ENCODE data around the gene PPP2R2D.

The PPP2R2D gene

DNA sequence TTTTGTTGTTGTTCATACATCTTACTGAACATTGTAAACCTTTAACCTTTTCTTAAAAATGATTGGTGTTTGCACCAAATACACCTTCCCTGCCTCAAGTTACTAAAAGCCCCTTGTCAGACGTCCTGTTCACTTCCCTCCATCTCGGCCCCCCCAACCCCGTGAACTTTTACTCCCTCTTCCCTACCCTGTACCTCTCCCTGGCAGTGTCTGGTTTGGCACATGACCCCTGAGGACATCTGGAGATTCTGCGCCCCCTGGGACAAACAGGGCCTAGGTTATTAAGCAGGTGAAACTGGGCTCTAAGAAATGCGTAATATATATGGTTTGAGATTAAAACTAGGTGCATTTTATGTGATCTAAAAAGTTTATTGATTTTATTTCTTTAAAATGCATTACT lies 1.4 kb downstream of the PPP2R2D start:
- Mint-ChIP-seq H3K27ac (peak overlapping the region; percentile 59), H3K27me3 (peaks cover 14% of the 10 kb centered on the region in 2 donors), H3K9me3 (no peaks in the 10 kb centered on the region), H3K4me3 (peak overlapping the region; percentile 81 to 89), H3K36me3 (peaks cover 0 to 8% of the 10 kb centered on the region in 2 donors), H3K4me1 (peaks cover 33 to 49% of the 10 kb centered on the region in 2 donors)
- DNase-seq (no peak), ATAC-seq (replicated peaks) (no peak)

DNA sequence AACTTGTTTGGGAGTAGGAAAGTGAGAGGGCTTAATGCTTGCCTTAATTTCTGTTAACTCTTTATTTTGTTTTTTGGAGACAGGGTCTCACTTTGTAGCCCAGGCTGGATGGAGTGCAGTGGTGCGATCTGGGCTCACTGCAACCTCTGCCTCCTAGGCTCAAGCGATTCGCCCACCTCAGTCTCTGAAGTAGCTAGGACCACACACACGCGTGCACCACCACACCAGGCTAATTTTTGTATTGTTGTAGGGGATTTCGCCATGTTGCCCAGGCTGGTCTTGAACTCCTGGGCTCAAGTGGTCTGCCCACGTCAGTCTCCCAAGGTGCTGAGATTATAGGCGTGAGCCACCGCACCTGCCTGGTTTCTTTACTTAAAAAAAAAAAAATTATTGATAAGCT lies 1.9 kb downstream of the PPP2R2D start:
- Mint-ChIP-seq H3K27ac (no peak overlapping the region), H3K4me3 (peak overlapping the region in 1 of 2 donors; percentile 41), H3K4me1 (peaks cover 31 to 54% of the 10 kb centered on the region in 2 donors), H3K9me3 (no peaks in the 10 kb centered on the region), H3K27me3 (peaks cover 14% of the 10 kb centered on the region in 2 donors), H3K36me3 (peaks cover 0 to 8% of the 10 kb centered on the region in 2 donors)
- ATAC-seq (replicated peaks) (no peak), DNase-seq (no peak)

DNA sequence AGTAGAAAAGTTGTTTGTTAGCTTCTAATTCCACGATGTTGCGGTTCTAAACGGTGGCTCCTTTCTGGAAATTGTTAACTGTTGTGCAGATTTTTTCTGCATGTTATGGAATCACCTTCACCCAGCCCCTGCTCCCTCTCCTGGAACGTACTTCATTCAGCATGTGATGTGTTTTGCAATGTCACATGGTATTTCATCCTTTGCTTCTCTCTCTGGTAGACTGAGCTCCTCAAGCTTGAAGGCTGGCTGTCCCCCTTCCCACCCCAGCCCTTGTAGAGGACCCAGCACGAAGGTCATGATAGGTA lies 4.4 kb downstream of the PPP2R2D start:
- peaks cover 5 to 20% of the 10 kb centered on the region in 2 donors for H3K36me3 Mint-ChIP-seq
- no peak for ATAC-seq (replicated peaks)

GRCh38 chr10:131905603-131906268 lies 4.9 kb downstream of the PPP2R2D start:
- no peak for DNase-seq
- no peak for ATAC-seq (replicated peaks)
- no peaks in the 10 kb centered on the region for H3K27me3 Mint-ChIP-seq
- H3K9me3 Mint-ChIP-seq, result no peaks in the 10 kb centered on the region
- H3K4me1 Mint-ChIP-seq, result peaks cover 32 to 62% of the 10 kb centered on the region in 2 donors
- H3K27ac Mint-ChIP-seq, result no peak overlapping the region
- no peak overlapping the region for H3K4me3 Mint-ChIP-seq
- H3K36me3 Mint-ChIP-seq, result peaks cover 5 to 20% of the 10 kb centered on the region in 2 donors

More for the DNA sequence above, 4.4 kb downstream of the PPP2R2D start:
- DNase-seq, result no peak
- Mint-ChIP-seq H3K9me3 (no peaks in the 10 kb centered on the region), H3K27ac (no peak overlapping the region), H3K4me1 (peaks cover 32 to 63% of the 10 kb centered on the region in 2 donors), H3K27me3 (no peaks in the 10 kb centered on the region), H3K4me3 (no peak overlapping the region)

DNA sequence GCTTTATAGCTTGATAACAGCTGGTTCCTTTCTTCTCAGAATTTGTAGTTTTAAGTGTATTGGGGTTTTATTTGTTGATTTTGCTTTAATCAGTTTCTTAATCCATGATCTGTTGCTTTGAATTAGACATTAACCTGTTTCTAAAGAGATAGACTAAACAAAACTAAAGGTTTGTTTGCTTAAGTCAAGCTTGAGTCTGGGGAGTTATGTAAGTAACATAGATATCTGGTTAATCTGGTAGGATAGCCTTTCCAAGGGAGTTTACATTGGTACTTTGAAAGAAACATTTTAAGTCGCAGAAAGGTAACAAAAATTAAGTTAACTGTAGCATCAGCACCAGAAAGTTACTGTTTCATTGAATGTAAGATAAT lies 5.4 kb downstream of the PPP2R2D start:
- Mint-ChIP-seq H3K4me1 (peaks cover 32 to 62% of the 10 kb centered on the region in 2 donors), H3K4me3 (no peak overlapping the region), H3K36me3 (peaks cover 5 to 20% of the 10 kb centered on the region in 2 donors), H3K27ac (no peak overlapping the region), H3K27me3 (no peaks in the 10 kb centered on the region), H3K9me3 (no peaks in the 10 kb centered on the region)
- DNase-seq, result no peak
- ATAC-seq (replicated peaks), result no peak

DNA sequence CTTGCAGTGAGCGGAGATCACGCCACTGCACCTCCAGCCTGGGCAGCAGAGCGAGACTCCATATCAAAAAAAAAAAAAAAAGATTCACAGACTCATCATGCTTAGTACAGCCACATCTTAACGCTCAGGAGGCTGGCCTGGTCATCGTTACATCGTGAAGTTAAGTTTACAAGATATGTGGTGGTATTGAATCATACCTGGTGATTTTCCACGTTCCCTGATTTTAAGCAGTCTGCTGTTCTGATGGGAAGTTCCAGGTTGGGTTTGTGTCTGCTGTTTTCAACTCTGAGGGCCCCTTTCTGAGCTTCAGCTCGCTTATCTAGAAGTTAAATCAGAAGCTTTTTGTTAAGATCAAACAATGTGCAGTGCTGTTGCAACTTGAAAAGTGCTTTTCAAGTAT lies 6.9 kb downstream of the PPP2R2D start:
- peaks cover 28 to 51% of the 10 kb centered on the region in 2 donors for H3K4me1 Mint-ChIP-seq
- no peak overlapping the region for H3K27ac Mint-ChIP-seq
- ATAC-seq (replicated peaks) (no peak), DNase-seq (no peak)
- H3K9me3 Mint-ChIP-seq, result no peaks in the 10 kb centered on the region
- H3K27me3 Mint-ChIP-seq, result no peaks in the 10 kb centered on the region
- peaks cover 11 to 28% of the 10 kb centered on the region in 2 donors for H3K36me3 Mint-ChIP-seq
- no peak overlapping the region for H3K4me3 Mint-ChIP-seq

- Mint-ChIP-seq H3K4me3 (no peak overlapping the region), H3K9me3 (no peaks in the 10 kb centered on the region), H3K36me3 (peaks cover 13 to 31% of the 10 kb centered on the region in 2 donors), H3K4me1 (peaks cover 27 to 50% of the 10 kb centered on the region in 2 donors), H3K27ac (no peak overlapping the region), H3K27me3 (no peaks in the 10 kb centered on the region)
- DNase-seq (no peak), ATAC-seq (replicated peaks) (no peak)
Measured at GRCh38 chr10:131908151-131908550, 7.3 kb downstream of the PPP2R2D start.

DNA sequence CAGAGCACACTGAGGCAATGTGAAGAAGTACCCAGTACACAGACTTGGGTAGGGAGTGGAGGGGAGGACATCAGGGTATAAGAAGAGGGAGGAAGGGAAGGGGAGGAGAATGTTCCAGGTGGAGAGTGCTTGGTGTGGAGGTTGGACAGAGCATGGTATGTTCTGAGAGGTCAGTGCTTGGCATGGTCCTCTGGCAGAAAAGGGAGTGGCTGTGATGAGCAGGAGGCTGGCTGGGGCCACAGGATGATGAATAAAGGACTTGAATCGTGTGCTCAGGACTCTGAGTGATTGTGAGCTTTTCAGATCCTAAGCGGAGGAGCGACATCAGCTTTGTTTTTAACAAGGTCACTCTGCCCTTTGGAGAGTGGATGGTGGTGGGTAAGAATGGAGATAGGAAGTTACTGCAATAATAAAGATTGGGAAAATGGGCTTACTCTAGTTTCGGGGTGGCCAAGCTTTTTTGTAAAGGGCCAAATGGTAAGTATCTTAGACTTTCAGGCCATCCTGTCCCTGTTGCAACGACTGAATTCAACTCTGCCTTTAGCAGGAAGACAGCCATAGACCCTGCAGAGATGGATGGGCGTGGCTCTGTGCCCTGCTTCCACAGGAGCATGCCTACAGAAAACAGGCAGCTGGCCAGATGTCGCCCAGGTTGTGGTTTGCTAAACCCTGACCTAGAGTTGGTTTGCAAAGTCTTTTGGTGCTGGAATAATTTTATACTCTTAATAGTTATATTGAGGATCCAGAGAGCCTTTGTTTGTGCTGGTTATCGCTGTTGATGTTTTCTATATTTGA lies 8.4 kb downstream of the PPP2R2D start:
- DNase-seq (no peak), ATAC-seq (replicated peaks) (no peak)
- H3K27ac Mint-ChIP-seq, result no peak overlapping the region
- H3K9me3 Mint-ChIP-seq, result no peaks in the 10 kb centered on the region
- peaks cover 33 to 54% of the 10 kb centered on the region in 2 donors for H3K4me1 Mint-ChIP-seq
- peaks cover 13 to 35% of the 10 kb centered on the region in 2 donors for H3K36me3 Mint-ChIP-seq
- no peaks in the 10 kb centered on the region for H3K27me3 Mint-ChIP-seq
- H3K4me3 Mint-ChIP-seq, result no peak overlapping the region

- H3K4me3 Mint-ChIP-seq, result no peak overlapping the region
- H3K4me1 Mint-ChIP-seq, result peaks cover 33 to 54% of the 10 kb centered on the region in 2 donors
- DNase-seq, result no peak
- no peaks in the 10 kb centered on the region for H3K9me3 Mint-ChIP-seq
- no peak overlapping the region for H3K27ac Mint-ChIP-seq
- no peak for ATAC-seq (replicated peaks)
- H3K27me3 Mint-ChIP-seq, result no peaks in the 10 kb centered on the region
- peaks cover 13 to 35% of the 10 kb centered on the region in 2 donors for H3K36me3 Mint-ChIP-seq
Measured at GRCh38 chr10:131909929-131910328, 9.1 kb downstream of the PPP2R2D start.

- ATAC-seq (replicated peaks) (no peak), DNase-seq (no peak)
- Mint-ChIP-seq H3K36me3 (peaks cover 13 to 38% of the 10 kb centered on the region in 2 donors), H3K9me3 (no peaks in the 10 kb centered on the region), H3K27ac (no peak overlapping the region), H3K27me3 (no peaks in the 10 kb centered on the region), H3K4me3 (no peak overlapping the region), H3K4me1 (peaks cover 29 to 51% of the 10 kb centered on the region in 2 donors)
Measured at GRCh38 chr10:131910663-131911314, 10.0 kb downstream of the PPP2R2D start.

- H3K4me3 Mint-ChIP-seq, result no peak overlapping the region
- no peak for ATAC-seq (replicated peaks)
- H3K36me3 Mint-ChIP-seq, result peaks cover 15 to 35% of the 10 kb centered on the region in 2 donors
- H3K4me1 Mint-ChIP-seq, result peaks cover 27 to 53% of the 10 kb centered on the region in 2 donors
- DNase-seq, result no peak
- no peak overlapping the region for H3K27ac Mint-ChIP-seq
- H3K9me3 Mint-ChIP-seq, result no peaks in the 10 kb centered on the region
- H3K27me3 Mint-ChIP-seq, result no peaks in the 10 kb centered on the region
Measured at GRCh38 chr10:131911451-131911850, 10.6 kb downstream of the PPP2R2D start.

GRCh38 chr10:131912620-131913019 lies 11.8 kb downstream of the PPP2R2D start:
- Mint-ChIP-seq H3K36me3 (peaks cover 19 to 44% of the 10 kb centered on the region in 2 donors), H3K9me3 (peaks cover 3 to 5% of the 10 kb centered on the region in 2 donors), H3K27ac (no peak overlapping the region), H3K4me1 (peaks cover 34 to 58% of the 10 kb centered on the region in 2 donors), H3K4me3 (no peak overlapping the region), H3K27me3 (no peaks in the 10 kb centered on the region)
- ATAC-seq (replicated peaks) (no peak), DNase-seq (no peak)

DNA sequence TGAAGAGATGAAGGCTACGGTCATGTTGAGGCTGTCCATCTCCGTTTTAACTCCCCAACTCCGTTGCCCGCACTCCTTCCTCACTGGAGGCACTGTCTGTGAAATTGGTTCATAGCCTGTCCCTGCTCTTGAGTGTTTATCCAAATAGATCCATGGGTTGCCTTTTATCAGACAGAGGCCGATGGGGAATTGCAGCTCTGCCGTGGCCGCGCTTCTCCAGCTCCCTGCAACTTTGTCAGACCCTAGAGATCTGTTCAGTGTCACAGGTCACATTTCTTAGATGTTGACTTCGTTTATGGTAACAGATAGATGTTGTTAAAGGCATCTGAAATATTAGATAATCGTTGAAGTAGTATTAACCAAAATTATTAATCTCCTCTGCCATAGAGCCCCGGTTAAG lies 14.7 kb downstream of the PPP2R2D start:
- peaks cover 47 to 63% of the 10 kb centered on the region in 2 donors for H3K4me1 Mint-ChIP-seq
- no peak for ATAC-seq (replicated peaks)

GRCh38 chr10:131915990-131916766 lies 15.4 kb downstream of the PPP2R2D start:
- ATAC-seq (replicated peaks) (no peak), DNase-seq (no peak)
- peak overlapping the region; percentile 33 for H3K27ac Mint-ChIP-seq
- peaks cover 3 to 12% of the 10 kb centered on the region in 2 donors for H3K9me3 Mint-ChIP-seq
- H3K36me3 Mint-ChIP-seq, result peaks cover 22 to 63% of the 10 kb centered on the region in 2 donors
- no peaks in the 10 kb centered on the region for H3K27me3 Mint-ChIP-seq
- H3K4me1 Mint-ChIP-seq, result peaks cover 51 to 70% of the 10 kb centered on the region in 2 donors
- no peak overlapping the region for H3K4me3 Mint-ChIP-seq

More for the DNA sequence above, 14.7 kb downstream of the PPP2R2D start:
- Mint-ChIP-seq H3K27me3 (no peaks in the 10 kb centered on the region), H3K27ac (no peak overlapping the region), H3K4me3 (no peak overlapping the region), H3K9me3 (peaks cover 3 to 12% of the 10 kb centered on the region in 2 donors), H3K36me3 (peaks cover 22 to 59% of the 10 kb centered on the region in 2 donors)
- no peak for DNase-seq
